Right lobe of liver (tissue), 4 donors: ENCODE data around the gene RAB11FIP4.

Source experiments
- CTCF ChIP-seq, 4 donors: fragments of 200-600 bp in 3 of 4; fragments of 450-650 bp in 1 of 4; IDR thresholded peaks; one replicate each; pipeline versions ENCODE4 v1.5.1 to v1.8.0; 2016 to 2022; ENCODE audit warnings: antibody characterized with exemption in 4 of 4, mild to moderate bottlenecking in 2 of 4
- POLR2A ChIP-seq: fragments of 450-650 bp; IDR thresholded peaks from one replicate; pipeline ENCODE4 v1.6.1; 2017; ENCODE audit warnings: antibody characterized with exemption, mild to moderate bottlenecking
- donor health status: DM: no; HTN: no; CAD: no.
- donor health status: DM: no; HTN: no; CAD: no.
- donor health status: DM: no; HTN: yes; CAD: no.

- TF ChIP-seq POLR2A = no peak
- no peak for TF ChIP-seq CTCF (IDR thresholded peaks at IDR 0.05)
Measured at GRCh38 chr17:31379597-31380205, 11.8 kb upstream of the RAB11FIP4 start.
